Activated CD4-positive, alpha-beta T cell treated with anti-CD3 and anti-CD28 coated beads, Interleukin-2, amount 10 ng/mL, durations not matched to agents 7 days and 5 days (primary cell): ENCODE measurements around the gene ABCC6. TPM values are rescaled to one million over a fixed set of nuclear protein-coding genes. Genes with fewer than 3 reads are reported as not detected.
"Not testable (repeated sequence)": the region's sequence is repeated elsewhere in the genome, so short reads cannot be mapped to it uniquely, and the experiment has no call there.

Source experiments
- CTCF ChIA-PET: fragments of 350-600 bp; sonication (Branson Sonifier 250); formaldehyde crosslinking; loops from one replicate; lab custom pipeline; 2021; ENCODE audit warnings: antibody characterized with exemption; lab: Charles Lee
- POLR2A ChIA-PET: fragments of 350-600 bp; sonication (Branson Sonifier 250); formaldehyde crosslinking; loops from one replicate; lab custom pipeline; 2021; ENCODE audit warnings: antibody characterized with exemption; lab: Charles Lee
- DNase-seq: peaks from one replicate; pipeline ENCODE4 v3.0.0-alpha.2; 2020
- H3K27ac Mint-ChIP-seq: one replicate; pipeline ENCODE4 v1.8.0; 2021; ENCODE audit warnings: mild to moderate bottlenecking, moderate library complexity, mixed read lengths
- H3K27me3 Mint-ChIP-seq: one replicate; pipeline ENCODE4 v1.8.0; 2021; ENCODE audit warnings: mixed read lengths
- H3K36me3 Mint-ChIP-seq: one replicate; pipeline ENCODE4 v1.8.0; 2021; ENCODE audit warnings: low read depth, mixed read lengths
- H3K4me1 Mint-ChIP-seq: one replicate; pipeline ENCODE4 v1.8.0; 2021; ENCODE audit warnings: mixed read lengths
- H3K4me3 Mint-ChIP-seq: one replicate; pipeline ENCODE4 v1.8.0; 2021; ENCODE audit warnings: mild to moderate bottlenecking, moderate library complexity, mixed read lengths
- H3K9me3 Mint-ChIP-seq: one replicate; pipeline ENCODE4 v1.8.0; 2021; ENCODE audit warnings: mixed read lengths
- total RNA-seq, 2 experiments: library from RNA; stranded (reverse); gene quantifications; one replicate each; pipeline ENCODE4 v1.2.3, GENCODE V29; 2021

Gene ABCC6
- total RNA-seq, 2 experiments from 2014 or later: not detected

- H3K4me3 Mint-ChIP-seq: no peak overlapping the region
- H3K4me1 Mint-ChIP-seq: peaks cover 5% of the 10 kb centered on the region
- no peak for DNase-seq
- POLR2A ChIA-PET: no interaction called here
- no peaks in the 10 kb centered on the region for H3K9me3 Mint-ChIP-seq
- H3K27me3 Mint-ChIP-seq: no peaks in the 10 kb centered on the region
- no peaks in the 10 kb centered on the region for H3K36me3 Mint-ChIP-seq
- CTCF ChIA-PET: no interaction called here
- no peak overlapping the region for H3K27ac Mint-ChIP-seq
These were observed 27.2 kb downstream of the ABCC6 start for GRCh38 chr16:16196099-16196498.

DNA sequence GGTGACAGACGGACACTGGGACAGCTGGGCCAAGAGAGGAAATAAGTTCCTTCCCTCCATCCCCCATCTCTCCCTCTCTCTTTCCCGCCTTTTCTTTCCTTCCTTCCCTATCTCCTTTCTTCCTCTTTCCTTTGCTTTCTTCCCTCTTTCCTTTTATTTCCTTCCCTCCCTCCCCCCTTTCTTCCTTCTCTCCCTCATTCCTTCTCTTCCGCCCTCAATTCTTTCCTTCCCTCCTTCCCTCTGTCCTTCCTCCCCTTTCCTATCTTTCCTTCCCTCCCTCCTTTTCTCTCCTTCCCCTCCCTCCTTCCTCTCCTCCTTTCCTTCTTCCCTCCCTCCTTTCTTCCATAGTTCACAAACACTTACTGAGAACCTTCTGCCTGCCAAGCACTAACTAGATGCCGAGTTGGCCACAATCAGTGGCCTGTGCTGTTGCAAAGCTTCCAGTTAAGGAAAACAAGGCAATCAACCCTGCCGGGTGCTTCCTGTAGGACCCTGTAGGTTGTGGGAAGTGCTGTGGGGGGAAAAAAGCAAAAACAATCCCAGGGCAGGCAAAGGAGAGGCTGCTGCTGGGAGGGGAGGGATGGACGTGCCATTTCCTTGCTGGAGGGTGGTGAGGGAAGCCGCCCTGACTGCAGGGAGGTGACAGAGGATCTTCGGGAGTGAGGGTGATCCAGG is 31.7 kb downstream of the ABCC6 start:
- ChIA-PET CTCF (no interaction called here), POLR2A (no interaction called here)
- Mint-ChIP-seq H3K27ac (no peak overlapping the region), H3K4me3 (no peak overlapping the region), H3K9me3 (no peaks in the 10 kb centered on the region), H3K36me3 (no peaks in the 10 kb centered on the region), H3K27me3 (no peaks in the 10 kb centered on the region), H3K4me1 (no peaks in the 10 kb centered on the region)
- DNase-seq: no peak

GRCh38 chr16:16190966-16191365 is 32.3 kb downstream of the ABCC6 start:
- H3K4me3 Mint-ChIP-seq, H3K4me1 Mint-ChIP-seq, H3K27ac Mint-ChIP-seq, H3K9me3 Mint-ChIP-seq, DNase-seq, H3K36me3 Mint-ChIP-seq, POLR2A ChIA-PET, H3K27me3 Mint-ChIP-seq: not testable (repeated sequence)
- CTCF ChIA-PET: interaction anchor here (0.6 kb wide), 1 partner anchor 644 kb away, joined by 4 read pairs; no protein-coding TSS in a partner anchor

- ChIA-PET CTCF (interaction anchor here (0.6 kb wide), 1 partner anchor 644 kb away, joined by 4 read pairs; no protein-coding TSS in a partner anchor), POLR2A (no interaction called here)
- no peaks in the 10 kb centered on the region for H3K4me1 Mint-ChIP-seq
- no peak for DNase-seq
- no peaks in the 10 kb centered on the region for H3K27me3 Mint-ChIP-seq
- H3K4me3 Mint-ChIP-seq: no peak overlapping the region
- H3K9me3 Mint-ChIP-seq: no peaks in the 10 kb centered on the region
- H3K27ac Mint-ChIP-seq: no peak overlapping the region
- H3K36me3 Mint-ChIP-seq: no peaks in the 10 kb centered on the region
These were observed 32.7 kb downstream of the ABCC6 start for GRCh38 chr16:16190546-16190945.

GRCh38 chr16:16189842-16190241 is 33.5 kb downstream of the ABCC6 start:
- Mint-ChIP-seq H3K9me3 (no peaks in the 10 kb centered on the region), H3K4me3 (no peak overlapping the region), H3K36me3 (no peaks in the 10 kb centered on the region), H3K4me1 (no peaks in the 10 kb centered on the region), H3K27me3 (no peaks in the 10 kb centered on the region), H3K27ac (no peak overlapping the region)
- ChIA-PET CTCF (no interaction called here), POLR2A (no interaction called here)
- no peak for DNase-seq

- Mint-ChIP-seq H3K36me3 (no peaks in the 10 kb centered on the region), H3K27me3 (no peaks in the 10 kb centered on the region), H3K4me3 (no peak overlapping the region), H3K9me3 (no peaks in the 10 kb centered on the region), H3K4me1 (no peaks in the 10 kb centered on the region), H3K27ac (no peak overlapping the region)
- ChIA-PET POLR2A (no interaction called here), CTCF (no interaction called here)
- DNase-seq: no peak
These were observed 34.5 kb downstream of the ABCC6 start for GRCh38 chr16:16188827-16189226.

DNA sequence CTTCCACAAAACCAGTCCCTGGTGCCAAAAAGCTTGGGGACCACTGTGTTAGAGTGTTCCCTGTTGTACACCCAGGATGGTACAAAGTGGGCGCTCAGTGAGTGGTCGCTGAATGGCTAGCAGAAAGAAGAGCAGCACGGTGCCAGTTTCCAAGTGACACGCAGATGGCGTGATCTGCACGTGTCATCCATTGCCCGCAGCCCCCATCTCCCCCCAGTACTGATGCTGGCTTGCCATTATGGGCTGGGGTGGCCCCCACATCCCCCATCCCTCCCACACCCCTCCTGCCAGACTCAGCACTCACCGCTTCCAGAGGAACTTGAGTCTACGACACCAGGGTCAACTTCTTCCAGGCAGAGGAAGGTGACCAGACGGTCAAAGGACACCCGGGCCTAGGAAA is 36.5 kb downstream of the ABCC6 start:
- POLR2A ChIA-PET: no interaction called here
- Mint-ChIP-seq H3K9me3 (no peaks in the 10 kb centered on the region), H3K4me3 (no peak overlapping the region), H3K27ac (no peak overlapping the region), H3K4me1 (no peaks in the 10 kb centered on the region), H3K27me3 (no peaks in the 10 kb centered on the region), H3K36me3 (no peaks in the 10 kb centered on the region)
- no peak for DNase-seq
- CTCF ChIA-PET: interaction anchor here (0.8 kb wide), 1 partner anchor 298 kb away, joined by 3 read pairs; the partner anchor contains the start of gene CEP20

DNA sequence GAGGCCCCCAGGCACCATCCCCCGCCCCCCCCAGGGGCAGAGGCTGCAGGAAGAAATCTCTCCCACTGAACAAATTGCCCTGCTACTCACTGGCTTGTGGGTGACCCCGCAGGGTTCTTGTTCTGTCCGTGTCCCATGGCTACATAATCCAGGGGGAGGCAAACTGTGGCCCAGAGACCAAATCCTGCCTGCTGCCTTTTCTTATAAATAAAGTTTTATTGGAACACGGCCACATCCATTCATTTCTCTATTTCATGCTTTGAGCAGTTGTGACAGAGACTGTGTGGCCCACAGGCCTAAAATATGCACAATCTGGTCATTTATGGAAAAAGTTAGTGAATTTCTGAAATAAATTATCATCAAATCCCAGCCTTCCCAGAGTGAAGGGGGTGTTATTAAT is 38.2 kb downstream of the ABCC6 start:
- no peaks in the 10 kb centered on the region for H3K4me1 Mint-ChIP-seq
- H3K9me3 Mint-ChIP-seq: no peaks in the 10 kb centered on the region
- H3K27me3 Mint-ChIP-seq: no peaks in the 10 kb centered on the region
- CTCF ChIA-PET: no interaction called here
- DNase-seq: no peak
- H3K27ac Mint-ChIP-seq: no peak overlapping the region
- no peak overlapping the region for H3K4me3 Mint-ChIP-seq
- H3K36me3 Mint-ChIP-seq: no peaks in the 10 kb centered on the region
- POLR2A ChIA-PET: no interaction called here

DNA sequence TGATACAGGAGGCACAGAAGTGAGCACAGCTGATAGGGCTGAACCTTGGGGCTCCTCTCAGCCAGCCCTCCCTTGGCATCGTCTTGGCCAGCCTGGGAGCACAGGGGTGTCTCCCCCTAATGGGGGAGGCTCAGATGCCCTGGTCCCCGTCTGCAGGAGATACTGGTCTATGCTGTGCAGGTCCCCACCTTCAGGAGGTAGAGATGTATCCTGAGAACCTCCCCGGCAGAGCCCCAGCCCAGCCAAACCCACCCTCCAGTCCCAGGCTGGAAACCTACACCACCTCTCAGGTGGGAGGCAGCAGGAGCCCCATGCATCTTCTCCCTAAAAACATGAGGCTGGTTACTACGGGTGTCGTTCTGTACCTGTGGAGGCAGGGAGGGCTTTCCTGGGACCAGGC is 38.7 kb downstream of the ABCC6 start:
- ChIA-PET CTCF (no interaction called here), POLR2A (no interaction called here)

GRCh38 chr16:16183562-16183961 is 39.7 kb downstream of the ABCC6 start:
- Mint-ChIP-seq H3K4me3 (no peak overlapping the region), H3K9me3 (no peaks in the 10 kb centered on the region), H3K36me3 (no peaks in the 10 kb centered on the region), H3K4me1 (no peaks in the 10 kb centered on the region), H3K27ac (no peak overlapping the region), H3K27me3 (no peaks in the 10 kb centered on the region)
- ChIA-PET CTCF (no interaction called here), POLR2A (no interaction called here)
- no peak for DNase-seq

More for the DNA sequence above, 38.7 kb downstream of the ABCC6 start:
- Mint-ChIP-seq H3K4me1 (no peaks in the 10 kb centered on the region), H3K27ac (no peak overlapping the region), H3K9me3 (no peaks in the 10 kb centered on the region), H3K4me3 (no peak overlapping the region), H3K27me3 (no peaks in the 10 kb centered on the region), H3K36me3 (no peaks in the 10 kb centered on the region)
- DNase-seq: no peak

GRCh38 chr16:16182918-16183317 is 40.4 kb downstream of the ABCC6 start:
- Mint-ChIP-seq H3K27ac (no peak overlapping the region), H3K4me3 (no peak overlapping the region), H3K4me1 (no peaks in the 10 kb centered on the region), H3K9me3 (no peaks in the 10 kb centered on the region), H3K27me3 (no peaks in the 10 kb centered on the region), H3K36me3 (no peaks in the 10 kb centered on the region)
- no peak for DNase-seq
- CTCF ChIA-PET: interaction anchor here (0.5 kb wide), 1 partner anchor 410 kb away, joined by 3 read pairs; no protein-coding TSS in a partner anchor
- POLR2A ChIA-PET: no interaction called here

GRCh38 chr16:16181748-16182147 is 41.5 kb downstream of the ABCC6 start:
- H3K27me3 Mint-ChIP-seq, H3K4me1 Mint-ChIP-seq, H3K27ac Mint-ChIP-seq, CTCF ChIA-PET, H3K4me3 Mint-ChIP-seq, H3K36me3 Mint-ChIP-seq, H3K9me3 Mint-ChIP-seq, POLR2A ChIA-PET, DNase-seq: not testable (repeated sequence)

DNA sequence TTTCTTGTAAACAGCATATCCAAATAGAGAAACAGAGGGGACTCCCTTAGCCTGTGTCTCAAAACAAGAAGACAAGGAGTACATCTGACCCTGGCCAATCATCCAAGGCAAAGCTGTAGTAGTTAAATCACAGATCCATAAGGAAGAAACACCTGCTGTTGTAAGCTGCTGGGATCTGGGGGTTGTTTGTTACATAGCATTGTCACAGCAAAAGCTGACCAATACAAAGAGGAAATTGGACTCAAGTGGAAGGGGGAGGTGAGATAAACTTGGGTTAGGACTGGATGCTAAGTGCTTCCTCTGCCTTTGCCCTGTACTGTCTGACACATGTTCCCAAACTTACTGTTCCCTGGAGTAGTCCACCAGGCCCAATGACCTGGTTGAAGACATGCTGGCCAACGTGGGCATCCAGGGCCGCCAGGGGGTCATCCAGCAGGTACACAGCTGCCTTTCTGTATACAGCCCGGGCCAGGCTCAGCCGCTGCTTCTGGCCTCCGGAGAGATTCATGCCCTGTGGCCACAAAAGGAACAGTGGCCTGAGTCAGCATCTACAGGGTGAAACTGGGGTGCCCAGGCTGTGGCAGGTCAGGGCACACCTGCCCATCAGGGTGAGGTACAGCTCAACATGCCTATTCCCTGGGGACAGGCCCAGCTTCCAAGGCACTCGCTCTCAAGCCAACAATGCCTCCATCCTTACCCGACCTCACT is 44.7 kb downstream of the ABCC6 start:
- DNase-seq: no peak
- no peaks in the 10 kb centered on the region for H3K36me3 Mint-ChIP-seq
- H3K4me3 Mint-ChIP-seq: no peak overlapping the region
- peaks cover 6% of the 10 kb centered on the region for H3K9me3 Mint-ChIP-seq
- H3K4me1 Mint-ChIP-seq: no peaks in the 10 kb centered on the region
- H3K27ac Mint-ChIP-seq: no peak overlapping the region
- no peaks in the 10 kb centered on the region for H3K27me3 Mint-ChIP-seq
- ChIA-PET CTCF (no interaction called here), POLR2A (no interaction called here)
